NB4 (cell line): Measurements from ENCODE around the gene EFHC2.

Source experiments
- POLR2A ChIP-seq: IDR thresholded peaks from 2 replicates; pipeline ENCODE4 v1.6.1; 2011; ENCODE audit warnings: mild to moderate bottlenecking; ENCODE audit not compliant: insufficient read length; ENCODE audit errors: extremely low read depth
- TF ChIP-seq, protein P1 (sequence below): IDR thresholded peaks from one replicate; pipeline ENCODE4 v1.5.1; 2012; ENCODE audit warnings: low read depth, low read length
- TF ChIP-seq, protein P2 (sequence below): IDR thresholded peaks from 2 replicates; pipeline ENCODE4 v1.6.1; 2011; ENCODE audit warnings: low read depth, low read length

DNA sequence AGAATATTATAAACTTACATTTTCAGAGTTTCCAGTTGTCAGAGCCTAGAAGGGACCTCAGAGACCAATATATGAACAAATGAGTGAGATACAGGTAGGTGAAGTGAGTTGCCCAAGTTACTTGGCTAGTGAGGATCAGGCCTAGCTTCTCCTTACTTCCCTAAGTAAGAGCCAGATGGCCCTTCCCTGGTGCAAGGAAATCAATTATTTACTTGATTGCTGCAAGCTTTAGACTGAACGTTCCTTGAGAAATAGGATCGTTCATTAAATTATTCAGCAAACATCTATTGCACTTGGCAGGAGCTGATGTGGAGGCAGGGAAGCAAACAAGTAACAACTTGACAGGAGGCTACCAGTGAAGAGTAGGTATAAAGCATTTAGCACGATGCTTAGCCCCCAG, 117.8 kb downstream of the EFHC2 start:
- TF ChIP-seq POLR2A, result no peak
- TF ChIP-seq, protein P1, sequence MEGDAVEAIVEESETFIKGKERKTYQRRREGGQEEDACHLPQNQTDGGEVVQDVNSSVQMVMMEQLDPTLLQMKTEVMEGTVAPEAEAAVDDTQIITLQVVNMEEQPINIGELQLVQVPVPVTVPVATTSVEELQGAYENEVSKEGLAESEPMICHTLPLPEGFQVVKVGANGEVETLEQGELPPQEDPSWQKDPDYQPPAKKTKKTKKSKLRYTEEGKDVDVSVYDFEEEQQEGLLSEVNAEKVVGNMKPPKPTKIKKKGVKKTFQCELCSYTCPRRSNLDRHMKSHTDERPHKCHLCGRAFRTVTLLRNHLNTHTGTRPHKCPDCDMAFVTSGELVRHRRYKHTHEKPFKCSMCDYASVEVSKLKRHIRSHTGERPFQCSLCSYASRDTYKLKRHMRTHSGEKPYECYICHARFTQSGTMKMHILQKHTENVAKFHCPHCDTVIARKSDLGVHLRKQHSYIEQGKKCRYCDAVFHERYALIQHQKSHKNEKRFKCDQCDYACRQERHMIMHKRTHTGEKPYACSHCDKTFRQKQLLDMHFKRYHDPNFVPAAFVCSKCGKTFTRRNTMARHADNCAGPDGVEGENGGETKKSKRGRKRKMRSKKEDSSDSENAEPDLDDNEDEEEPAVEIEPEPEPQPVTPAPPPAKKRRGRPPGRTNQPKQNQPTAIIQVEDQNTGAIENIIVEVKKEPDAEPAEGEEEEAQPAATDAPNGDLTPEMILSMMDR, result no peak
- TF ChIP-seq, protein P2, sequence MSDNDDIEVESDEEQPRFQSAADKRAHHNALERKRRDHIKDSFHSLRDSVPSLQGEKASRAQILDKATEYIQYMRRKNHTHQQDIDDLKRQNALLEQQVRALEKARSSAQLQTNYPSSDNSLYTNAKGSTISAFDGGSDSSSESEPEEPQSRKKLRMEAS, result no peak
